AG04450 (cell line): ENCODE measurements around the gene PDHX. TPM values are rescaled to one million over a fixed set of nuclear protein-coding genes. Genes with fewer than 3 reads are reported as not detected.

Source experiments
- CTCF ChIA-PET: fragments of 300-600, 350-600 bp; formaldehyde crosslinking; extraction: SDS; loops from one replicate; lab custom pipeline; 2022; ENCODE audit warnings: antibody characterized with exemption, inconsistent platforms; lab: Charles Lee
- POLR2A ChIA-PET: fragments of 350-600 bp; formaldehyde crosslinking; extraction: SDS; loops from one replicate; lab custom pipeline; 2021; ENCODE audit warnings: antibody characterized with exemption, inconsistent platforms; lab: Yijun Ruan, JAX
- DNase-seq: peaks from one replicate; pipeline ENCODE4 v3.0.0-alpha.2; 2011; ENCODE audit warnings: low read depth, low spot score
- H3K27ac ChIP-seq: one replicate; pipeline ENCODE4 v1.5.1; 2012; ENCODE audit warnings: low read depth, low read length, control low read depth
- H3K27me3 ChIP-seq: one replicate; pipeline ENCODE4 v1.6.0; 2012; ENCODE audit warnings: low read length; ENCODE audit not compliant: control insufficient read depth, insufficient read depth
- H3K4me3 ChIP-seq: 2 replicates; pipeline ENCODE4 v1.5.1; 2011; ENCODE audit warnings: mild to moderate bottlenecking, low read depth, low read length, control low read depth
- H3K9me3 ChIP-seq: 2 replicates; pipeline ENCODE4 v1.5.1; 2012; ENCODE audit warnings: low read length; ENCODE audit not compliant: control insufficient read depth, insufficient read depth
- CTCF ChIP-seq: IDR thresholded peaks from 2 replicates; pipeline ENCODE4 v1.5.1; 2011; ENCODE audit warnings: low read depth, low read length, control low read depth, inconsistent platforms
- polyA plus RNA-seq: library from polyadenylated mRNA; depleted of rRNA; stranded (reverse); fragments of >200 nt; gene quantifications from 2 replicates; pipeline ENCODE4 v1.2.3, GENCODE V29; 2011

Gene PDHX
- polyA plus RNA-seq, 1 experiment, result 68.8 TPM

- DNase-seq, result no peak
- ChIA-PET POLR2A (no interaction called here), CTCF (interaction anchor here (1.2 to 1.3 kb wide), 2 partner anchors 12 to 291 kb away, joined by 4 to 6 read pairs; no protein-coding TSS in a partner anchor)
- TF ChIP-seq CTCF, result no peak
- no peak overlapping the region for H3K27ac ChIP-seq
- no peaks in the 10 kb centered on the region; the same call in 1 of the 2 replicates for H3K9me3 ChIP-seq
- H3K27me3 ChIP-seq, result no peaks in the 10 kb centered on the region
- H3K4me3 ChIP-seq, result no peak overlapping the region
Observed at GRCh38 chr11:34877375-34877975, 38.9 kb upstream of the PDHX start.

- TF ChIP-seq CTCF, result no peak
- Histone ChIP-seq H3K4me3 (no peak overlapping the region), H3K27me3 (no peaks in the 10 kb centered on the region), H3K9me3 (no peaks in the 10 kb centered on the region), H3K27ac (no peak overlapping the region)
- ChIA-PET CTCF (no interaction called here), POLR2A (no interaction called here)
- no peak for DNase-seq
Observed at GRCh38 chr11:34881900-34882299, 34.5 kb upstream of the PDHX start.

GRCh38 chr11:34886609-34887008, 29.8 kb upstream of the PDHX start:
- POLR2A ChIA-PET, result no interaction called here
- H3K9me3 ChIP-seq, result no peaks in the 10 kb centered on the region

GRCh38 chr11:34887260-34887659, 29.2 kb upstream of the PDHX start:
- ChIA-PET CTCF (interaction anchor here (0.6 to 8.8 kb wide), 3 partner anchors 301 to 934 kb away, joined by 3 to 213 read pairs (median 5); no protein-coding TSS in a partner anchor), POLR2A (no interaction called here)
- no peak overlapping the region for H3K27ac ChIP-seq
- no peaks in the 10 kb centered on the region for H3K9me3 ChIP-seq
- DNase-seq, result no peak
- TF ChIP-seq CTCF, result no peak
- H3K4me3 ChIP-seq, result no peak overlapping the region
- no peaks in the 10 kb centered on the region for H3K27me3 ChIP-seq

More at GRCh38 chr11:34886609-34887008, 29.8 kb upstream of the PDHX start:
- H3K4me3 ChIP-seq, result no peak overlapping the region
- CTCF ChIA-PET, result interaction anchor here (1.0 to 8.8 kb wide), 2 partner anchors 301 to 935 kb away, joined by 5 to 213 read pairs; no protein-coding TSS in a partner anchor
- no peak overlapping the region for H3K27ac ChIP-seq
- no peak for TF ChIP-seq CTCF
- H3K27me3 ChIP-seq, result no peaks in the 10 kb centered on the region
- no peak for DNase-seq

- DNase-seq, result no peak
- no peaks in the 10 kb centered on the region for H3K27me3 ChIP-seq
- peak; percentile 53 for TF ChIP-seq CTCF
- no peak overlapping the region for H3K4me3 ChIP-seq
- ChIA-PET POLR2A (no interaction called here), CTCF (interaction anchor here (0.8 to 8.8 kb wide), 10 partner anchors 9 to 377 kb away, joined by 3 to 213 read pairs (median 4); partner anchors contain the start of gene ELF5)
- H3K9me3 ChIP-seq, result no peaks in the 10 kb centered on the region
- no peak overlapping the region for H3K27ac ChIP-seq
Observed at GRCh38 chr11:34890089-34890488, 26.3 kb upstream of the PDHX start.
